ENCODE results near the gene CAPRIN1. TPM values are rescaled to one million over a fixed set of nuclear protein-coding genes. Genes with fewer than 3 reads are reported as not detected.
"Not testable (repeated sequence)": the region's sequence is repeated elsewhere in the genome, so short reads cannot be mapped to it uniquely, and the experiment has no call there.

The CAPRIN1 gene
- total and polyA plus RNA-seq, 2 experiments from 2014 or later: 127 to 176 TPM

- Histone ChIP-seq H3K4me2 (ENCODE audit: unreplicated experiment) (no peak overlapping the region), H3K9ac (no peak overlapping the region), H3K9me3 (ENCODE audit: low read depth) (no peaks in the 10 kb centered on the region), H3K36me3 (ENCODE audit: low read depth) (peaks cover 19% of the 10 kb centered on the region), H2AFZ (no peak overlapping the region), H3K27ac (no peak overlapping the region), H3K27me3 (replicated peaks; ENCODE audit: insufficient read depth) (no peaks in the 10 kb centered on the region), H4K20me1 (ENCODE audit: insufficient read depth) (peaks cover 38% of the 10 kb centered on the region; the same call in 1 of the 2 replicates), H3K4me3 (no peak overlapping the region), H3K79me2 (ENCODE audit: insufficient read depth) (peaks cover 100% of the 10 kb centered on the region), H3F3A (ENCODE audit: insufficient read depth) (peaks cover 29% of the 10 kb centered on the region), H3K9me2 (ENCODE audit: insufficient read depth) (no peaks in the 10 kb centered on the region), H3K4me1 (ENCODE audit: insufficient read depth) (peaks cover 9% of the 10 kb centered on the region)
- in situ Hi-C loops (cut with MboI): no loop called here
- DNase-seq: no peak
- TF ChIP-seq EZH2phosphoT487 (IDR thresholded peaks at IDR 0.05; ENCODE audit: insufficient read depth, low read depth) (no peak), EZH2 (IDR thresholded peaks at IDR 0.05; ENCODE audit: insufficient read depth, poor library complexity, severe bottlenecking) (no peak)
- WGBS, 2 experiments (ENCODE audit: low coverage in 1 of 2, low lambda C conversion rate in 2 of 2, missing lambda C conversion rate in 2 of 2): 82% methylated on average over 7 of the region's 7 CpGs
Measured at GRCh38 chr11:34067383-34068065, 16.0 kb downstream of the CAPRIN1 start.

DNA sequence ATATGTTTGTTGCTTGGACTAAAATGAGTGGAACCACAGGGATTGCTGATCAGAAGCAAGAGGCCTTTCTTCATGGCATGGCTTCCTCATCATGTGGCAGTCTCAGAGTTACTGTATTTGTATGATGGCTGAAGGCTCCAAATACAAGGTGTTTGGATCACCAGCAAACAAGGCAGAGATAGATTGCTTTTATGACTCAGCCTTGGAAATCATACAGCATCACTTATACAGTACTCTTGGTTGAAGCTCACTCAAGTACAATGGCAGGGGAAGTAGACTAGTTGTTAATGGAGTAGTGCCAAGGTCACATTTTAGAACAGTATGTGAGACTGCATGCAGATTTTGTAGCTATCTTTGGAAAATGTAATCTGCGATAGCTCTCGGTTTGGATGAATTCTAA, 16.6 kb downstream of the CAPRIN1 start:
- Histone ChIP-seq H2AFZ (no peak overlapping the region), H4K20me1 (ENCODE audit: insufficient read depth) (peaks cover 39% of the 10 kb centered on the region; the same call in 1 of the 2 replicates), H3F3A (ENCODE audit: insufficient read depth) (peaks cover 33% of the 10 kb centered on the region), H3K4me2 (ENCODE audit: unreplicated experiment) (no peak overlapping the region), H3K36me3 (ENCODE audit: low read depth) (peaks cover 20% of the 10 kb centered on the region), H3K9me2 (ENCODE audit: insufficient read depth) (no peaks in the 10 kb centered on the region), H3K4me3 (no peak overlapping the region), H3K27ac (no peak overlapping the region), H3K9ac (no peak overlapping the region), H3K79me2 (ENCODE audit: insufficient read depth) (peaks cover 100% of the 10 kb centered on the region), H3K4me1 (ENCODE audit: insufficient read depth) (peaks cover 5% of the 10 kb centered on the region), H3K27me3 (replicated peaks; ENCODE audit: insufficient read depth) (no peaks in the 10 kb centered on the region), H3K9me3 (ENCODE audit: low read depth) (no peaks in the 10 kb centered on the region)
- peak; percentile 40 for DNase-seq
- in situ Hi-C loops (cut with MboI): no loop called here
- 84 to 85% methylated on average over 2 of the region's 2 CpGs for WGBS, 2 experiments (ENCODE audit: low coverage in 1 of 2, low lambda C conversion rate in 2 of 2, missing lambda C conversion rate in 2 of 2)
- TF ChIP-seq EZH2phosphoT487 (IDR thresholded peaks at IDR 0.05; ENCODE audit: insufficient read depth, low read depth) (no peak), EZH2 (IDR thresholded peaks at IDR 0.05; ENCODE audit: insufficient read depth, poor library complexity, severe bottlenecking) (no peak)

- 90 to 93% methylated on average over 8 of the region's 8 CpGs for WGBS, 2 experiments (ENCODE audit: low coverage in 1 of 2, low lambda C conversion rate in 2 of 2, missing lambda C conversion rate in 2 of 2)
- in situ Hi-C loops (cut with MboI); H3K4me3 ChIP-seq; H2AFZ ChIP-seq; H3K9ac ChIP-seq; H3K9me2 ChIP-seq (ENCODE audit: insufficient read depth); H3K4me2 ChIP-seq (ENCODE audit: unreplicated experiment); H3K27ac ChIP-seq; H3K9me3 ChIP-seq (ENCODE audit: low read depth); DNase-seq; H3K27me3 ChIP-seq (replicated peaks; ENCODE audit: insufficient read depth): not testable (repeated sequence)
- Histone ChIP-seq H3F3A (ENCODE audit: insufficient read depth) (peaks cover 50% of the 10 kb centered on the region), H3K36me3 (ENCODE audit: low read depth) (peaks cover 31% of the 10 kb centered on the region), H4K20me1 (ENCODE audit: insufficient read depth) (peaks cover 44% of the 10 kb centered on the region; the same call in 1 of the 2 replicates), H3K4me1 (ENCODE audit: insufficient read depth) (peaks cover 22% of the 10 kb centered on the region), H3K79me2 (ENCODE audit: insufficient read depth) (peaks cover 96% of the 10 kb centered on the region)
Measured at GRCh38 chr11:34071306-34071705, 19.8 kb downstream of the CAPRIN1 start.

GRCh38 chr11:34072041-34072440, 20.5 kb downstream of the CAPRIN1 start:
- 58 to 65% methylated on average over 3 of the region's 3 CpGs for WGBS, 2 experiments (ENCODE audit: low coverage in 1 of 2, low lambda C conversion rate in 2 of 2, missing lambda C conversion rate in 2 of 2)
- peaks cover 39% of the 10 kb centered on the region for H3K36me3 ChIP-seq (ENCODE audit: low read depth)
- in situ Hi-C loops (cut with MboI): no loop called here
- DNase-seq: no peak
- no peaks in the 10 kb centered on the region for H3K9me3 ChIP-seq (ENCODE audit: low read depth)
- H3K79me2 ChIP-seq (ENCODE audit: insufficient read depth): peaks cover 96% of the 10 kb centered on the region
- no peak overlapping the region for H3K27ac ChIP-seq
- peaks cover 52% of the 10 kb centered on the region for H3F3A ChIP-seq (ENCODE audit: insufficient read depth)
- no peak overlapping the region for H3K4me2 ChIP-seq (ENCODE audit: unreplicated experiment)
- no peaks in the 10 kb centered on the region for H3K9me2 ChIP-seq (ENCODE audit: insufficient read depth)
- no peak for TF ChIP-seq EZH2phosphoT487 (IDR thresholded peaks at IDR 0.05; ENCODE audit: insufficient read depth, low read depth)
- peaks cover 39% of the 10 kb centered on the region; the same call in 1 of the 2 replicates for H4K20me1 ChIP-seq (ENCODE audit: insufficient read depth)
- H3K9ac ChIP-seq: no peak overlapping the region
- no peaks in the 10 kb centered on the region for H3K27me3 ChIP-seq (replicated peaks; ENCODE audit: insufficient read depth)
- H2AFZ ChIP-seq: no peak overlapping the region
- peaks cover 22% of the 10 kb centered on the region for H3K4me1 ChIP-seq (ENCODE audit: insufficient read depth)
- H3K4me3 ChIP-seq: no peak overlapping the region
